Ovary (tissue), 9 donors: ENCODE results near the gene UNC45B. TPM values are rescaled to one million over a fixed set of nuclear protein-coding genes. Genes with fewer than 3 reads are reported as not detected.
"Not testable (repeated sequence)": the region's sequence is repeated elsewhere in the genome, so short reads cannot be mapped to it uniquely, and the experiment has no call there.

Experiments
- DNase-seq, 5 donors: peaks; one replicate each; pipeline ENCODE4 v3.0.0-alpha.2; 2019 to 2020
- H3K27ac ChIP-seq, 2 donors: fragments of 200-600 bp; one replicate each; pipeline versions ENCODE4 v1.5.1 to v1.8.0; 2019 to 2022
- H3K27me3 ChIP-seq: fragments of 200-600 bp; one replicate; pipeline ENCODE4 v1.8.0; 2022
- H3K36me3 ChIP-seq: fragments of 200-600 bp; sonication (generic); one replicate; pipeline ENCODE4 v1.5.1; 2019
- H3K4me1 ChIP-seq: one replicate; pipeline ENCODE4 v1.8.1; 2013; ENCODE audit warnings: mild to moderate bottlenecking, moderate library complexity; ENCODE audit not compliant: insufficient read depth
- H3K4me3 ChIP-seq: fragments of 200-600 bp; sonication (generic); one replicate; pipeline ENCODE4 v1.5.1; 2017
- H3K9me3 ChIP-seq, 2 donors: fragments of 200-600 bp in 1 of 2; sonication (generic) in 1 of 2; one replicate each; pipeline versions ENCODE4 v1.5.1 to v1.8.1; 2013 to 2019; ENCODE audit warnings: mild to moderate bottlenecking in 1 of 2, moderate library complexity in 1 of 2
- EP300 ChIP-seq: sonication (generic); formaldehyde crosslinking; IDR thresholded peaks from one replicate; pipeline ENCODE4 v1.6.1; 2017; ENCODE audit warnings: antibody characterized with exemption
- POLR2A ChIP-seq: fragments of 450-650 bp; IDR thresholded peaks from one replicate; pipeline ENCODE4 v1.6.1; 2017; ENCODE audit warnings: antibody characterized with exemption, mild to moderate bottlenecking, moderate library complexity
- WGBS, 3 donors: extraction: QIAGEN DNeasy Blood & Tissue Kit in 1 of 3; methylation state at CpG; one replicate each; pipeline versions ENCODE4 v1.1.5 to v1.1.7; 2013 to 2017; 5-methylcytosine and 5-hydroxymethylcytosine counted together
- intact Hi-C, 4 donors: fragments of 100-400 bp; cut with DNase I; formaldehyde crosslinking; loops; one replicate each; pipeline versions ENCODE4 v1.11.0 to v1.15.1; 2022 to 2023
- polyA plus RNA-seq, 2 donors: library from polyadenylated mRNA; stranded (reverse); fragments of 200-250 nt in 1 of 2; fragments of 350-450 nt in 1 of 2; fragmentation: Illumina TruSeq in 1 of 2; extraction: RNeasy Lipid Tissue Mini Kit (QIAGEN cat#74804) in 1 of 2; gene quantifications; one replicate each; pipeline ENCODE4 v1.2.3, GENCODE V29; 2013 to 2014
- total RNA-seq, 7 donors: library from RNA; depleted of rRNA in 2 of 7; stranded (reverse); fragments of >200 nt in 2 of 7; fragmentation: NEBNext Ultra II Directional in 3 of 7; extraction: Animal tissue kit (Norgen Biotek cat#: 25700) in 3 of 7; gene quantifications; one replicate each; pipeline versions ENCODE4 v1.1.0 to v1.2.4, GENCODE V29; 2016 to 2023
- TF ChIP-seq, protein P1 (sequence below), 3 donors: fragments of 450-650 bp in 2 of 3; fragments of 200-600 bp in 1 of 3; IDR thresholded peaks; one replicate each; pipeline versions ENCODE4 v1.5.1 to v1.8.0; 2016 to 2022; ENCODE audit warnings: antibody characterized with exemption in 3 of 3, mild to moderate bottlenecking in 1 of 3
- donor health status: DM: no; HTN: no; CAD: no; lungs with moderate emphysema.
- donor health status: DM: no; HTN: no; CAD: no.
- donor health status: Bipolar disorder and iron deficiency.
- donor health status: DM: yes; HTN: yes; CAD: no.
- donor health status: DM: no; HTN: no; CAD: no.
- donor health status: DM: yes; HTN: yes; CAD: no.

Gene UNC45B
- total and polyA plus RNA-seq, 9 donors = 0.05 to 0.10 (median 0.05) TPM; not detected in 4

DNA sequence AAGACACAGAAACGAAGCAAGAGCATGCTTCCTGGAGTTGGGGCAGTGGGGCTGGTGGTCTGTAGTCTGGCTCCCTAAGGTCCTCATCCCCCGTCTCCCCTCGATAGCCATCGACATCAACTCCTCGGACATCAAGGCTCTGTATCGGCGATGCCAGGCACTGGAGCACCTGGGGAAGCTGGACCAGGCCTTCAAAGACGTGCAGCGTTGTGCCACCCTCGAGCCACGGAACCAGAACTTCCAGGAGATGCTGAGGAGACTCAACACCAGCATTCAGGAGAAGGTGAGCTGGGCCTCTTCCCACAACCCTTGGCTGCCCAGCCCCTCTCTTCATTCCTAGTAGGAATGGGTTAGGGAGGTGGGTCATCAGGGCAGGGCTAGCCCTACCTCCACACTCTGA lies 2.3 kb downstream of the UNC45B start:
- TF ChIP-seq POLR2A = no peak
- TF ChIP-seq, protein P1, sequence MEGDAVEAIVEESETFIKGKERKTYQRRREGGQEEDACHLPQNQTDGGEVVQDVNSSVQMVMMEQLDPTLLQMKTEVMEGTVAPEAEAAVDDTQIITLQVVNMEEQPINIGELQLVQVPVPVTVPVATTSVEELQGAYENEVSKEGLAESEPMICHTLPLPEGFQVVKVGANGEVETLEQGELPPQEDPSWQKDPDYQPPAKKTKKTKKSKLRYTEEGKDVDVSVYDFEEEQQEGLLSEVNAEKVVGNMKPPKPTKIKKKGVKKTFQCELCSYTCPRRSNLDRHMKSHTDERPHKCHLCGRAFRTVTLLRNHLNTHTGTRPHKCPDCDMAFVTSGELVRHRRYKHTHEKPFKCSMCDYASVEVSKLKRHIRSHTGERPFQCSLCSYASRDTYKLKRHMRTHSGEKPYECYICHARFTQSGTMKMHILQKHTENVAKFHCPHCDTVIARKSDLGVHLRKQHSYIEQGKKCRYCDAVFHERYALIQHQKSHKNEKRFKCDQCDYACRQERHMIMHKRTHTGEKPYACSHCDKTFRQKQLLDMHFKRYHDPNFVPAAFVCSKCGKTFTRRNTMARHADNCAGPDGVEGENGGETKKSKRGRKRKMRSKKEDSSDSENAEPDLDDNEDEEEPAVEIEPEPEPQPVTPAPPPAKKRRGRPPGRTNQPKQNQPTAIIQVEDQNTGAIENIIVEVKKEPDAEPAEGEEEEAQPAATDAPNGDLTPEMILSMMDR (IDR thresholded peaks at IDR 0.05) = no peak
- no peak for TF ChIP-seq EP300
- intact Hi-C loops = no loop called here
- no peak overlapping the region for H3K4me3 ChIP-seq
- DNase-seq = no peak
- H3K27ac ChIP-seq = no peak overlapping the region
- WGBS, 3 donors = 82 to 91% (median 86%) methylated on average over 11 of the region's 11 CpGs
- H3K36me3 ChIP-seq = no peaks in the 10 kb centered on the region
- no peaks in the 10 kb centered on the region for H3K4me1 ChIP-seq
- no peaks in the 10 kb centered on the region for H3K9me3 ChIP-seq
- H3K27me3 ChIP-seq = no peaks in the 10 kb centered on the region

DNA sequence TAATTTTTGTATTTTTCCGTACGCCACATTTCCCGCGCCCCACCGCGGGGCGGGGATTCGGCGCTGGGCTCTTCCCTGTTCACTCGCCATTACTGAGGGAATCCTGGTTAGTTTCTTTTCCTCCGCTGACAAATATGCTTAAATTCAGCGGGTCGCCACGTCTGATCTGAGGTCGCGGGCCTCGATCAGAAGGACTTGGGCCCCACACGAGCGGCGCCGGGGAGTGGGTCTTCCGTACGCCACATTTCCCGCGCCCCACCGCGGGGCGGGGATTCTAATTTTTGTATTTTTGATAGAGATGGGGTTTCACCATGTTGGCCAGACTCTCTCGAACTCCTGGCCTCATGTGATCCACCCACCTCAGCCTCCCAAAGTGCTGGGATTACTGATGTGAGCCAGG lies 3.5 kb downstream of the UNC45B start:
- not testable (repeated sequence) for DNase-seq

DNA sequence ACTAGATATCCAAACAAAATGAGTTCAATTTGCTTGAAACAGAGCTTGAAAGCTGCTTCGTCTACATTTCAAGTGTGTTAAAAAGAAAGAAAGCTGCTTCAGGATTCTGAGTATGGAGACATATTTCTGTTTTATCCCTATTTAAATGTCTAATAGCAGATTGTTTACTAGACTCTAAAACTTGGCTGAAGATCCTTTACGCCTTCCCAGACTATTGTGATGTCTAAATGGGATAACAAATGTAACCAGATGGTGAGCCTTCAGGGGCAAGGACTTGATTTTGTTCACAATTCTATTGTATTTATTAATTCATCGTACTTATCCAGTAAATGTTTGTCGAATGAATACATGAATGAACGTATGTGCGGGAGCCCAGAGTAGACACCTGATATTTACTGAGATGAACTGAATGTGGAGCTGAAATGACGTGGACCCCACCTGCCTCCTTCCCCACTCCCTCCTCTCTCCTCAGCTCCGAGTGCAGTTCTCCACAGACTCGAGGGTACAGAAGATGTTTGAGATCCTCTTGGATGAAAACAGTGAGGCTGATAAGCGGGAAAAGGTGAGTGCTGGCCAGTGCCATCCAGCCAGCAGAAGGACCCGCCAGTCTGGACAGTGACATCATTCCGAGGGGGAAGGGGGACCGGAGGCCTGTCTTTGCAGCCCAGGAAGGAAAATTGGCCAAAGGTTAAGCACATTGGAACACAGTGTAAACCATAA lies 5.0 kb downstream of the UNC45B start:
- H3K27me3 ChIP-seq = no peaks in the 10 kb centered on the region
- H3K4me3 ChIP-seq = no peak overlapping the region
- no peak for DNase-seq
- no peaks in the 10 kb centered on the region for H3K9me3 ChIP-seq
- H3K36me3 ChIP-seq = no peaks in the 10 kb centered on the region
- TF ChIP-seq, protein P1 (IDR thresholded peaks at IDR 0.05) = no peak
- TF ChIP-seq POLR2A = no peak
- TF ChIP-seq EP300 = no peak
- intact Hi-C loops = no loop called here
- 49 to 67% (median 55%) methylated on average over 13 of the region's 13 CpGs for WGBS, 3 donors
- H3K27ac ChIP-seq = no peak overlapping the region
- no peaks in the 10 kb centered on the region for H3K4me1 ChIP-seq

More for the DNA sequence above, 3.5 kb downstream of the UNC45B start:
- H3K27ac ChIP-seq, H3K27me3 ChIP-seq, H3K4me3 ChIP-seq, H3K4me1 ChIP-seq, H3K36me3 ChIP-seq, H3K9me3 ChIP-seq, intact Hi-C loops: not testable (repeated sequence)
- WGBS, 3 donors = 89 to 92% (median 89%) methylated on average over 29 of the region's 29 CpGs

DNA sequence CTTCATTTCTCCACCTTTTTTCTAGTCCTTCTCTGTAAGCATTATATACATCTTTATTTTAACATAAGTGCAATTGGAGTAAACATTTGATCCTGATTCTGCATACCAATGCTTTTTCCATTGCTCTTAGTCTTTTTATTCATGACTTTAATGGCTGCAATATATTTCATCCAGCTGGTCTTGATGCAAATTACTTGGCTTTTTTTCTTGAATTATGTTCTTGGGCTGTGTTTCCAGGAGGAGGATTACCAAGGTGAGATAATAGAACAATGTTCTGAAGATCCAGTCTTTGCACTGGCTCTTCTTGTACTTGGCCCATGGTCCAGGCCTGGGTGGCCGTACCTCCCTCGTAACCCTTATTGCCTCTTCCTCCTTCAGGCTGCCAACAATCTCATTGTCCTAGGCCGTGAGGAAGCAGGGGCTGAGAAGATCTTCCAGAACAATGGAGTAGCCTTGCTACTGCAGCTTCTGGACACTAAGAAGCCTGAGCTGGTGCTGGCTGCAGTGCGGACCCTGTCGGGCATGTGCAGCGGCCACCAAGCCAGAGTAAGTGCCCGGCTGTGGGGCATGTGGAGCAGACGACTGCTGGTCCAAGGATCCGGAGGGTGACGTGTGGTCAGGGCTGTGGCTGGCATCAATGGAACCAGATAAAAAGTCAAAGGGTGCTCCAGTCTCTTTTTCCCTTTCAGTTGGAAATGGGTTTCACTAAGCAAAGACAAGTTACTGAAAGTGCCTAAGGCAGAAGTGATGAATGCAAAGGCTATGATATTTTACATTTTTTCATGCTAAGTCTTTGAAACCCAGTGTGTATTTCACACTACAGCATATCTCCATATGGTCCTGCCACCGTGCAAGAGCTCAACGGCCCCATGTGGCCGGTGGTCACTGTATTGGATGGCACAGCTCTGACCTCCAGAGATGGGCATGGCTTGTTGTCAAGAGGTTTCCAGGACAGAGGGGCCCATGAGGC lies 6.9 kb downstream of the UNC45B start:
- Histone ChIP-seq H3K27me3 (no peaks in the 10 kb centered on the region), H3K36me3 (no peaks in the 10 kb centered on the region), H3K4me3 (no peak overlapping the region), H3K27ac (no peak overlapping the region), H3K9me3 (no peaks in the 10 kb centered on the region), H3K4me1 (no peaks in the 10 kb centered on the region)
- 84 to 89% (median 85%) methylated on average over 13 of the region's 13 CpGs for WGBS, 3 donors
- no peak for DNase-seq
- intact Hi-C loops = no loop called here
- TF ChIP-seq EP300 (no peak), POLR2A (no peak)
- TF ChIP-seq, protein P1 (IDR thresholded peaks at IDR 0.05) = no peak

DNA sequence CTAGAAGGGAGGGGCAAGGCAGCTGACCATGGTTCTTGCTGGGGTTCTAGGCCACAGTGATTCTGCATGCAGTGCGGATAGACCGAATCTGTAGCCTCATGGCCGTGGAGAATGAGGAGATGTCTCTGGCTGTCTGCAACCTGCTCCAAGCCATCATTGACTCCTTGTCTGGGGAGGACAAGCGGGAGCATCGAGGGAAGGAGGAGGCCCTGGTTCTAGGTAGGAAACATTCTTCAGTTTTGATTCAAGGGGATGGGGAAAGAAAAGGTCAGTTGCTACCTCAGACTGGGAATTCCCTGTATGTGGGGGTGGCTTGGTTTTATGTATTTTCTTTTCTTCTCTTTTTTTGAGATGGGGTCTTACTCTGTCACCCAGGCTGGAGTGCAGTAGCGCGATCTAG lies 7.6 kb downstream of the UNC45B start:
- TF ChIP-seq POLR2A (no peak), EP300 (no peak)
- TF ChIP-seq, protein P1 (IDR thresholded peaks at IDR 0.05) = no peak
- no peaks in the 10 kb centered on the region for H3K4me1 ChIP-seq
- intact Hi-C loops = no loop called here
- no peak overlapping the region for H3K27ac ChIP-seq
- 85 to 94% (median 90%) methylated on average over 7 of the region's 7 CpGs for WGBS, 3 donors
- no peaks in the 10 kb centered on the region for H3K9me3 ChIP-seq
- no peaks in the 10 kb centered on the region for H3K36me3 ChIP-seq
- DNase-seq = no peak
- no peaks in the 10 kb centered on the region for H3K27me3 ChIP-seq
- no peak overlapping the region for H3K4me3 ChIP-seq
